ENCODE results near the gene GULP1. TPM values are rescaled to one million over a fixed set of nuclear protein-coding genes. Genes with fewer than 3 reads are reported as not detected.

GULP1 gene
- total RNA-seq, 1 donor from 2014 or later, result 39.4 TPM

DNA sequence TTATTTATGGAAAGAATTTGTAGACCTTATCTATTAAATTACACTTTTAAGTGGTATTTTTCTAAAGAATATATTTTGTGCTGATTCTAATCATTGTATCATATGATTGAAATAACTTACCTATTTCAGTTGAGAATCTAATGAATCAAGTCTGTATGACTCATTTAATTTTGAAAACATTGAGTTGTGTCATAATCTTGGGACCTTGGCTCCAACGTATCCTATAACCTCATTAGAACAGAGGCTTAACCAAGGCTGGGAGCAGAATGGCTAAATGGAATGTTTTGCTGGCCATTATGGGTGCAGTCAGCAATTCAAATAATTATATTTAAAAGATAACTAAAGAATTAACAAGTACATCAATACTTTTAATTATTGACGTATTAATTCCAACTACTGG lies 19.6 kb upstream of the GULP1 start:
- H4K20me1 ChIP-seq (ENCODE audit: insufficient read depth, low read length), result no peaks in the 10 kb centered on the region
- H3K4me3 Mint-ChIP-seq (ENCODE audit: unreplicated experiment), result no peak overlapping the region
- H3K27me3 ChIP-seq (ENCODE audit: insufficient read depth, low read length), result no peaks in the 10 kb centered on the region
- H3K9me3 ChIP-seq (ENCODE audit: insufficient read depth, low read depth, low read length), result no peaks in the 10 kb centered on the region
- H3K36me3 Mint-ChIP-seq (ENCODE audit: low read depth, unreplicated experiment), result no peaks in the 10 kb centered on the region
- H3K27ac Mint-ChIP-seq (ENCODE audit: unreplicated experiment), result no peak overlapping the region
- no peaks in the 10 kb centered on the region for H3K79me2 ChIP-seq (ENCODE audit: insufficient read depth, low read length)
- DNase-seq (ENCODE audit: low read depth) (no peak), FAIRE-seq (no peak)
- H3K9me3 Mint-ChIP-seq (ENCODE audit: unreplicated experiment), result no peaks in the 10 kb centered on the region
- no peak overlapping the region for H3K4me3 ChIP-seq (ENCODE audit: insufficient read depth, low read depth, low read length)
- no peaks in the 10 kb centered on the region for H3K27me3 Mint-ChIP-seq (ENCODE audit: low read depth, unreplicated experiment)
- H3K36me3 ChIP-seq (ENCODE audit: insufficient read depth, low read length), result no peaks in the 10 kb centered on the region
- H3K4me2 ChIP-seq (ENCODE audit: low read length), result no peak overlapping the region
- H3K27ac ChIP-seq (ENCODE audit: low read depth, low read length), result no peak overlapping the region
- no peaks in the 10 kb centered on the region for H3K4me1 Mint-ChIP-seq (ENCODE audit: low read depth, unreplicated experiment)
- H3K4me1 ChIP-seq (ENCODE audit: insufficient read depth, low read length), result no peaks in the 10 kb centered on the region
- TF ChIP-seq EZH2 (IDR thresholded peaks at IDR 0.05; ENCODE audit: insufficient read depth, low read length) (no peak), CTCF (IDR thresholded peaks at IDR 0.05; ENCODE audit: insufficient read depth, low read depth, low read length) (no peak)
- no peak overlapping the region for H2AFZ ChIP-seq (ENCODE audit: low read depth, low read length)
- no peak overlapping the region for H3K9ac ChIP-seq (ENCODE audit: low read length)

DNA sequence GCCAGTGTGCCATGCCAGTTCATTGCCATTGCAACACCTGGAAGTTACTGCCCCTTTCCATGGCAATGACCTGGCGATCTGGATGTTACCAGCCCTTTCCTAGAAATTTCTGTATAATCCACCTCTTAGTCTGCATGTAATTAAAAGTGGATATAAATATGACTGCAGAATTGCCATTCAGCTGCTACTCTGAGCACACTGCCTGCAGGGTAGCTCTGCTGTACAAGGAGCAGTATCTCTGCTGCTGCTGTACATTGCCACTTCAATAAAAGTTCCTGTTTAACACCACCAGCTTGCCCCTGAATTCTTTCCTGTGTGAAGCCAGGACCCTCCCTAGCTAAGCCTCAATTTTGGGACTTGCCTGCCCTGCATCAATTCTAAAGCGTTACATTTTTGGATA lies 17.4 kb upstream of the GULP1 start:
- no peak overlapping the region for H3K9ac ChIP-seq (ENCODE audit: low read length)
- no peaks in the 10 kb centered on the region for H3K9me3 Mint-ChIP-seq (ENCODE audit: unreplicated experiment)
- no peak overlapping the region for H3K4me2 ChIP-seq (ENCODE audit: low read length)
- peaks cover 2% of the 10 kb centered on the region for H3K4me1 Mint-ChIP-seq (ENCODE audit: low read depth, unreplicated experiment)
- no peaks in the 10 kb centered on the region for H3K36me3 ChIP-seq (ENCODE audit: insufficient read depth, low read length)
- FAIRE-seq (no peak), DNase-seq (ENCODE audit: low read depth) (no peak)
- H3K9me3 ChIP-seq (ENCODE audit: insufficient read depth, low read depth, low read length), result no peaks in the 10 kb centered on the region
- H3K27ac Mint-ChIP-seq (ENCODE audit: unreplicated experiment), result no peak overlapping the region
- H3K4me1 ChIP-seq (ENCODE audit: insufficient read depth, low read length), result no peaks in the 10 kb centered on the region
- no peak overlapping the region for H3K4me3 Mint-ChIP-seq (ENCODE audit: unreplicated experiment)
- no peaks in the 10 kb centered on the region for H3K27me3 ChIP-seq (ENCODE audit: insufficient read depth, low read length)
- no peak overlapping the region for H2AFZ ChIP-seq (ENCODE audit: low read depth, low read length)
- H3K27me3 Mint-ChIP-seq (ENCODE audit: low read depth, unreplicated experiment), result no peaks in the 10 kb centered on the region
- TF ChIP-seq EZH2 (IDR thresholded peaks at IDR 0.05; ENCODE audit: insufficient read depth, low read length), result no peak
- TF ChIP-seq CTCF (IDR thresholded peaks at IDR 0.05; ENCODE audit: insufficient read depth, low read depth, low read length), result no peak
- H3K79me2 ChIP-seq (ENCODE audit: insufficient read depth, low read length), result no peaks in the 10 kb centered on the region
- H3K4me3 ChIP-seq (ENCODE audit: insufficient read depth, low read depth, low read length), result no peak overlapping the region
- no peak overlapping the region for H3K27ac ChIP-seq (ENCODE audit: low read depth, low read length)
- no peaks in the 10 kb centered on the region for H3K36me3 Mint-ChIP-seq (ENCODE audit: low read depth, unreplicated experiment)
- no peaks in the 10 kb centered on the region for H4K20me1 ChIP-seq (ENCODE audit: insufficient read depth, low read length)

DNA sequence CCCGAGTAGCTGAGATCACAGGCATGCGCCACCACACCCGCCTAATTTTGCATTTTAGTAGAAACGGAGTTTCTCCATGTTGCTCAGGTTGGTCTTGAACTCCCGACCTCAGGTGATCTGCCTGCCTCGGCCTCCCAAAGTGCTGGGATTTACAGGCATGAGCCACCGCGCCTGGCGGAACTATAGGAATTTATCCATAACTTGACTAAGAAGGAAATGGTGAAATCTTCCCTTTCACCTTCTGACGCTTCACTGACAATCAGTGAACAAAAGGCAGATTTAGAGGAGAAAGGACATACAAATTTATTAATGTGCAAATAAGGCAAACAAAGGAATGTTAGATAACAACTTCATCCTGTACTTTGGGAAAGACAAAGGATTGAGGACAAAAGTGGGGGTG lies 15.4 kb upstream of the GULP1 start:
- Histone ChIP-seq H3K27ac (ENCODE audit: low read depth, low read length) (no peak overlapping the region), H3K9ac (ENCODE audit: low read length) (no peak overlapping the region), H3K79me2 (ENCODE audit: insufficient read depth, low read length) (no peaks in the 10 kb centered on the region), H3K27me3 (ENCODE audit: insufficient read depth, low read length) (no peaks in the 10 kb centered on the region), H4K20me1 (ENCODE audit: insufficient read depth, low read length) (no peaks in the 10 kb centered on the region), H2AFZ (ENCODE audit: low read depth, low read length) (no peak overlapping the region), H3K9me3 (ENCODE audit: insufficient read depth, low read depth, low read length) (no peaks in the 10 kb centered on the region), H3K36me3 (ENCODE audit: insufficient read depth, low read length) (no peaks in the 10 kb centered on the region), H3K4me2 (ENCODE audit: low read length) (no peak overlapping the region), H3K4me3 (ENCODE audit: insufficient read depth, low read depth, low read length) (no peak overlapping the region), H3K4me1 (ENCODE audit: insufficient read depth, low read length) (no peaks in the 10 kb centered on the region)
- H3K4me3 Mint-ChIP-seq (ENCODE audit: unreplicated experiment), result no peak overlapping the region
- no peaks in the 10 kb centered on the region for H3K9me3 Mint-ChIP-seq (ENCODE audit: unreplicated experiment)
- no peak overlapping the region for H3K27ac Mint-ChIP-seq (ENCODE audit: unreplicated experiment)
- H3K36me3 Mint-ChIP-seq (ENCODE audit: low read depth, unreplicated experiment), result no peaks in the 10 kb centered on the region
- DNase-seq (ENCODE audit: low read depth), result no peak
- peaks cover 2% of the 10 kb centered on the region for H3K4me1 Mint-ChIP-seq (ENCODE audit: low read depth, unreplicated experiment)
- H3K27me3 Mint-ChIP-seq (ENCODE audit: low read depth, unreplicated experiment), result no peaks in the 10 kb centered on the region
- TF ChIP-seq CTCF (IDR thresholded peaks at IDR 0.05; ENCODE audit: insufficient read depth, low read depth, low read length), result no peak
- TF ChIP-seq EZH2 (IDR thresholded peaks at IDR 0.05; ENCODE audit: insufficient read depth, low read length), result no peak
- FAIRE-seq, result no peak

Data from astrocyte (in vitro differentiated cells and primary cell).